ENCODE data around the gene PDE4D. TPM values are rescaled to one million over a fixed set of nuclear protein-coding genes. Genes with fewer than 3 reads are reported as not detected.

Gene PDE4D
- total and polyA plus RNA-seq, 10 of the 15 experiments (the other 5 are each of a cell fraction or from before 2014, with no cell fraction given) = 0.87 to 4.1 (median 2.2) TPM

GRCh38 chr5:59831326-59832010 lies 62.1 kb downstream of the PDE4D start:
- H3K9me3 ChIP-seq (replicated peaks; ENCODE audit: control insufficient read depth, insufficient read depth, low read length) = no peaks in the 10 kb centered on the region
- H3K27me3 ChIP-seq (replicated peaks in 1 of 2; ENCODE audit: control insufficient read depth in 2 of 2, insufficient read depth in 2 of 2, low read length in 1 of 2) = no peaks in the 10 kb centered on the region; a peak in 1 of 4 replicates
- TF ChIP-seq PKNOX1 (IDR thresholded peaks at IDR 0.05) (no peak), STAT3 (IDR thresholded peaks at IDR 0.05; ENCODE audit: low read depth, low read length) (no peak), TCF7 (IDR thresholded peaks at IDR 0.05; ENCODE audit: borderline replicate concordance) (no peak), SKIL (IDR thresholded peaks at IDR 0.05; ENCODE audit: low read depth, poor library complexity, severe bottlenecking) (no peak), RELA (IDR thresholded peaks at IDR 0.05; ENCODE audit: borderline replicate concordance, partially characterized antibody) (no peak), SUZ12 (IDR thresholded peaks at IDR 0.05; ENCODE audit: unreplicated experiment) (no peak), GABPA (IDR thresholded peaks at IDR 0.05; ENCODE audit: low read depth) (no peak)
- TF ChIP-seq, protein P1, sequence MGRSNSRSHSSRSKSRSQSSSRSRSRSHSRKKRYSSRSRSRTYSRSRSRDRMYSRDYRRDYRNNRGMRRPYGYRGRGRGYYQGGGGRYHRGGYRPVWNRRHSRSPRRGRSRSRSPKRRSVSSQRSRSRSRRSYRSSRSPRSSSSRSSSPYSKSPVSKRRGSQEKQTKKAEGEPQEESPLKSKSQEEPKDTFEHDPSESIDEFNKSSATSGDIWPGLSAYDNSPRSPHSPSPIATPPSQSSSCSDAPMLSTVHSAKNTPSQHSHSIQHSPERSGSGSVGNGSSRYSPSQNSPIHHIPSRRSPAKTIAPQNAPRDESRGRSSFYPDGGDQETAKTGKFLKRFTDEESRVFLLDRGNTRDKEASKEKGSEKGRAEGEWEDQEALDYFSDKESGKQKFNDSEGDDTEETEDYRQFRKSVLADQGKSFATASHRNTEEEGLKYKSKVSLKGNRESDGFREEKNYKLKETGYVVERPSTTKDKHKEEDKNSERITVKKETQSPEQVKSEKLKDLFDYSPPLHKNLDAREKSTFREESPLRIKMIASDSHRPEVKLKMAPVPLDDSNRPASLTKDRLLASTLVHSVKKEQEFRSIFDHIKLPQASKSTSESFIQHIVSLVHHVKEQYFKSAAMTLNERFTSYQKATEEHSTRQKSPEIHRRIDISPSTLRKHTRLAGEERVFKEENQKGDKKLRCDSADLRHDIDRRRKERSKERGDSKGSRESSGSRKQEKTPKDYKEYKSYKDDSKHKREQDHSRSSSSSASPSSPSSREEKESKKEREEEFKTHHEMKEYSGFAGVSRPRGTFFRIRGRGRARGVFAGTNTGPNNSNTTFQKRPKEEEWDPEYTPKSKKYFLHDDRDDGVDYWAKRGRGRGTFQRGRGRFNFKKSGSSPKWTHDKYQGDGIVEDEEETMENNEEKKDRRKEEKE (IDR thresholded peaks at IDR 0.05) = no peak
- no peaks in the 10 kb centered on the region for H3K36me3 ChIP-seq (ENCODE audit: control insufficient read depth in 2 of 2, insufficient read depth in 2 of 2, low read length in 1 of 2)
- intact Hi-C loops (cut with micrococcal nuclease; ENCODE audit: unreplicated experiment) (no loop called here), in situ Hi-C loops (cut with MboI) (no loop called here)
- no peaks in the 10 kb centered on the region for H3K4me1 ChIP-seq (ENCODE audit: control insufficient read depth, insufficient read depth, low read length)
- ChIA-PET CTCF (interaction anchor here (0.6 to 1.2 kb wide), 3 partner anchors 136 to 843 kb away, joined by 3 read pairs; no protein-coding TSS in a partner anchor), POLR2A (no interaction called here), SMC1A (ENCODE audit: uncharacterized antibody, unreplicated experiment) (no interaction called here), RAD21 (ENCODE audit: unreplicated experiment) (interaction anchor here (0.8 kb wide), 1 partner anchor 9 kb away, joined by 3 read pairs; no protein-coding TSS in a partner anchor)
- no peak for ATAC-seq
- no peak overlapping the region for H3K4me3 ChIP-seq
- BruUV-seq (replicated peaks) = no TSS peak
- FAIRE-seq = no peak
- 62% methylated on average over 4 of the region's 4 CpGs for WGBS (ENCODE audit: insufficient coverage, insufficient replicate concordance, low lambda C conversion rate, missing lambda C conversion rate)
- H2AFZ ChIP-seq (ENCODE audit: control insufficient read depth, low read depth, low read length) = no peak overlapping the region
- no peak for DNase-seq (ENCODE audit: low read depth, low spot score)
- H3K4me2 ChIP-seq (ENCODE audit: control insufficient read depth, insufficient read depth) = no peak overlapping the region
- H3K9ac ChIP-seq (ENCODE audit: control insufficient read depth, insufficient read depth, low read length) = no peak overlapping the region
- no peaks in the 10 kb centered on the region for H3K79me2 ChIP-seq (ENCODE audit: control insufficient read depth, insufficient read depth, low read length)
- H4K20me1 ChIP-seq (ENCODE audit: control insufficient read depth, insufficient read depth) = no peaks in the 10 kb centered on the region
- H3K27ac ChIP-seq (ENCODE audit: control insufficient read depth, insufficient read depth) = no peak overlapping the region

All from GM12878 (cell line).